ENCODE data around the gene PRPF38B. TPM values are rescaled to one million over a fixed set of nuclear protein-coding genes. Genes with fewer than 3 reads are reported as not detected.

The PRPF38B gene
- total and polyA plus RNA-seq, 2 experiments from 2014 or later, result 40.5 to 86.4 TPM

DNA sequence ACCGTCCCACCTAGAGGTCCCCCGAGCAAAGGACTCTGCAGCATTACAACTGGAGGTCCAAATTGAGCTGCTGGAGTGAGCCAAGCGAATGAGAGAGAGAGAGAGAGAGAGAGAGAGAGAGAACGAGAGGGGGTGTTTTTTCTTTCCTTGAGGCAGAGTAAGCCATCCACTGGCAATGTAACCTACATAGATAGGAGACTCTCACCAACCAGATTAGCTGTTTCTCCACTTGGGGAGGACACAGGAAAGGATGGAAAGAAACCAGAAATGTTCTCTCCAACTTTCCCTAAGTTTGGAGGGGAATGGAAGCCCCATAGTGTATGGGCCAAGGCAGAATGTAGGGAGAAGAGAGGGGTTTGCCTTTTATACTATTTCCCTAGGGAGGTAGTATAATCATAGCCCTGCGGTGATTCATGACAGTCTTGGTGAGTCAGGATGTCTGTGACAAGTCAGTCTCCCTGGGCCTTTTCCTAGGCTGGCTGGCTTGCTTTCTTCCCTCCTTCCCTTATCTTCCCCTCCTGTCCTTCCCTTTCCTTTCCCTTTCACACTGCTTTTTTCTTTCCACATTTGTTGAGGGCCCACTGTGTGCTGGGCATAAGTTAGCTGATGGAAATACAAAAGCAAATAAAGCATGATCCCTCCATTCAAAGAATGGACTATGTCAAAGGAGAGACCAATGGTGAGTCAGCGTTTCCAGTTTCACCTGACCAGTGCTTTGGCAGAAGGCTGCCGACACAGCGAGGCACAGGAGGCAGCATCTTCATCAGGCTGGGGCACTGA, 27.7 kb downstream of the PRPF38B start:
- Histone ChIP-seq H3F3A (replicated peaks; ENCODE audit: low read depth) (no peaks in the 10 kb centered on the region), H3K79me2 (replicated peaks; ENCODE audit: insufficient read depth) (no peaks in the 10 kb centered on the region), H4K20me1 (replicated peaks; ENCODE audit: insufficient read depth) (no peaks in the 10 kb centered on the region), H3K36me3 (ENCODE audit: insufficient read depth) (no peaks in the 10 kb centered on the region), H2AFZ (peak overlapping the region; percentile 93; the same call in 1 of the 2 replicates), H3K4me3 (no peak overlapping the region), H3K27me3 (ENCODE audit: insufficient read depth) (no peaks in the 10 kb centered on the region), H3K4me2 (0 out of 2 replicates have a peak overlapping the region, but pooled peaks have one; percentile 14), H3K27ac (ENCODE audit: low read depth) (no peak overlapping the region), H3K4me1 (ENCODE audit: insufficient read depth) (peaks cover 13% of the 10 kb centered on the region), H3K9me2 (ENCODE audit: insufficient read depth) (peaks cover 13% of the 10 kb centered on the region)
- no peak for ATAC-seq
- H3K4me3 Mint-ChIP-seq, result no peak overlapping the region
- TF ChIP-seq CTCF (conservative IDR thresholded peaks at IDR 0.05; ENCODE audit: low read depth in 2 of 2), result no peak
- TF ChIP-seq, protein P1, sequence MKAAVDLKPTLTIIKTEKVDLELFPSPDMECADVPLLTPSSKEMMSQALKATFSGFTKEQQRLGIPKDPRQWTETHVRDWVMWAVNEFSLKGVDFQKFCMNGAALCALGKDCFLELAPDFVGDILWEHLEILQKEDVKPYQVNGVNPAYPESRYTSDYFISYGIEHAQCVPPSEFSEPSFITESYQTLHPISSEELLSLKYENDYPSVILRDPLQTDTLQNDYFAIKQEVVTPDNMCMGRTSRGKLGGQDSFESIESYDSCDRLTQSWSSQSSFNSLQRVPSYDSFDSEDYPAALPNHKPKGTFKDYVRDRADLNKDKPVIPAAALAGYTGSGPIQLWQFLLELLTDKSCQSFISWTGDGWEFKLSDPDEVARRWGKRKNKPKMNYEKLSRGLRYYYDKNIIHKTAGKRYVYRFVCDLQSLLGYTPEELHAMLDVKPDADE (IDR thresholded peaks at IDR 0.05), result no peak
- TF ChIP-seq STAT1 (IDR thresholded peaks at IDR 0.05; ENCODE audit: unreplicated experiment), result no peak
- TF ChIP-seq ZNF462 (CRISPR knock-in tag; IDR thresholded peaks at IDR 0.05), result no peak
- TF ChIP-seq EZH2 (IDR thresholded peaks at IDR 0.05; ENCODE audit: low read depth, unreplicated experiment), result no peak
- TF ChIP-seq ZNF114 (CRISPR knock-in tag; IDR thresholded peaks at IDR 0.05), result no peak
- no peak for TF ChIP-seq EZH2phosphoT487 (IDR thresholded peaks at IDR 0.05; ENCODE audit: unreplicated experiment)
- no peak for TF ChIP-seq CREB1 (CRISPR knock-in tag; IDR thresholded peaks at IDR 0.05; ENCODE audit: low read depth)
- TF ChIP-seq JUNB (IDR thresholded peaks at IDR 0.05; ENCODE audit: unreplicated experiment), result no peak
- TF ChIP-seq NANOG (IDR thresholded peaks at IDR 0.05; ENCODE audit: borderline replicate concordance), result no peak
- TF ChIP-seq ZNF331 (CRISPR knock-in tag; IDR thresholded peaks at IDR 0.05; ENCODE audit: low read depth), result no peak
- no peak for TF ChIP-seq POLR2AphosphoS5 (IDR thresholded peaks at IDR 0.05; ENCODE audit: low read depth)
- no peak for TF ChIP-seq REST (IDR thresholded peaks at IDR 0.05; ENCODE audit: unreplicated experiment)
- no peak for DNase-seq (ENCODE audit: low spot score)
- H3K36me3 Mint-ChIP-seq (ENCODE audit: low read depth), result no peaks in the 10 kb centered on the region
- peaks cover 34% of the 10 kb centered on the region for H3K4me1 Mint-ChIP-seq
- no peak overlapping the region; the same call in 1 of the 2 replicates for H3K27ac Mint-ChIP-seq
- H3K9me3 Mint-ChIP-seq, result no peaks in the 10 kb centered on the region
- peaks cover 3% of the 10 kb centered on the region for H3K27me3 Mint-ChIP-seq (ENCODE audit: insufficient read depth, low read depth, poor library complexity)
